Inflammatory macrophage (primary cell): ENCODE measurements around the gene PPP1R18.
"Not testable (repeated sequence)": the region's sequence is repeated elsewhere in the genome, so short reads cannot be mapped to it uniquely, and the experiment has no call there.

Experiments used
- DNase-seq, 2 donors: peaks; one replicate each; pipeline ENCODE4 v3.0.0-alpha.2; 2020 to 2022

Gene PPP1R18

GRCh38 chr6:30719791-30720737 is 33.6 kb upstream of the PPP1R18 start, which contains the start of gene TUBB:
TUBB (plus strand) TSS chr6:30720352; CDS start chr6:30720507, 155 bp downstream.
- peak; percentile 98 for DNase-seq

DNA sequence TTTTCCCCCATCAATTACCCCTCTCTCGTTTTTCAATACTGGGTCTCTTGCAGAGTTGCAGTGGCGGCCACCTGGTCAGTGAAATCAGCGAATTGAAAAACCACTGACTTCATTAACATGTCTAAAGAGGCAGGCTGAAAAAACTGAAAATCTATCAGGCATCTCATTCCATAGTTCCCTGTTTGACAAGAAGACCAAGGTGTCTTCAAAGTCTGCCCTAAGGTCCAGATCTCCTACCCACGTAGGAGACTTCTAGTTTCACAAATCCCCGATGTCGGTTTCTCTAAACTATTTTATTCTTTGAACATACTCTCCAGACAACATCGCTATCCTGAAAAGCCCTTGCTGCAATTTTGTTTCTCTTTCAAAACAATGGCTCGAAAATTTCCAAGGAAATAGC is 32.9 kb upstream of the PPP1R18 start:
- DNase-seq: no peak

DNA sequence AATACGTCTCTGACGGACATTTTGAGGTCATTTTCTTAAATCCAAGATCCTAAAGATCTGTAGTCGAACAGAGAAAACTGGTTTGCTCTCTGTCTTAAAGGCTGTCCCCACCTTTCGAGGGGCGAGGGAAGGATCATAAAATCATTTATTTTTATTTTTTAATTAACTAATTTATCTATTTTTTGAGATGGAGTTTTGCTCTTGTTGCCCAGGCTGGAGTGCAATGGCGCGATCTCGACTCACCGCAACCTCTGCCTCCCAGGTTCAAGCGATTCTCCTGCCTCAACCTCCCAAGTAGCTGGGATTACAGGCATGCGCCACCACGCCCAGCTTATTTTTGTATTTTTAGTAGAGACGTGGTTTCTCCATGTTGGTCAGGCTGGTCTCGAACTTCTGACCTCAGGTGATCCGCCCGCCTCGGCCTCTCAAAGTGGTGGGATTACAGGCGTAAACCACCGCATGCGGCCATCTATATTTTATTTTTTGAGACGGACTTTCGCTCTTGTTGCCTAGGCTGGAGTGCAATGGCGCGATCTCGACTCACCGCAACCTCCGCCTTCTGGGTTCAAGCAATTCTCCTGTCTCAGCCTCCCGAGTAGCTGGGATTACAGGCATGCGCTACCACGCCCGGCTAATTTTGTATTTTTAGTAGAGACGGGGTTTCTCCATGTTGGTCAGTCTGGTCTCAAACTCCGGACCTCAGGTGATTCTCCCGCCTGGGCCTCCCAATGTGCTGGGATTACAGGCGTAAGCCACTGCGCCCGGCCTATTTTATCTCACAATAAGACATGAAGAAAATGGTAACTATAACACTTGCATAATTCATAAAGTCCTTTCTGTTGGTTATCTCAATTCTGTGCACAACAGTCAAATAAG is 31.6 kb upstream of the PPP1R18 start:
- DNase-seq: not testable (repeated sequence)

DNA sequence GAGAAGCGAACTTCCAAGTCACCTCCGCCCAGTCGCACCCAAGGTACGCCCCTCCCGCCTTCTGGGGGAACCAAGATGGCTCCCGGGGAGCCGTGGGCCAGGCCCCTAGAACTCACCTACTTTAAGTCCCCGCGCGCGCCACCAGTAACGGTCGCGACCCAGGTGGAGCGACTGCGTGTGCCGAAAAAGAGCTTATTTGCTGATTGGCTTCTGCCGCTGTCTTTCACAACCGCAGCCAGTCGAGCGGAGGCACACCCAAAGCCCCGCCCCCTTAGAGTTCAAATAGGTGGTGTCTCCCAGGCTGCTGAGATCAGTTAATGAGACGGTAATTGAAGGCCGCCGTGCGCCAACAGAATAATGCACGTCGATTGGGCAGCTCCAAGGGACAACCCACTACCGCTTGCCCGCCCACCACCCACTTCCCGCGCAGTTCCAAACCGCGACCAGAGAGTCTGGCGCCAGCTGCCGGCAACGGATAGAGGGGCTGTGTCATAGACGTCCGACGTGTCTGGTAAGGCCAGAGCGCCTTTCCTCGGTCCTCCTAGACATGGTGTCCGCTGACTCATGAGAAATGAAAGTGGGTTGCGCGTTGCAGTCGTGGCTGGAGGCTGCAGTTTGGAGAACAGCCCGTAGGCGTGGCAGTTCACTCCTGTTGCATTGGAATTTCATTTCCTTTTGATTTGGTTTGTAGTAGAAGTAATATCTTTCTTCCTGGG is 30.8 kb upstream of the PPP1R18 start, which contains the start of gene MDC1:
MDC1 (minus strand) TSS at position 153 of the 716 bp plus-strand sequence. CDS start 2,106 bp downstream, outside the sequence.
- peak; percentile 100 for DNase-seq

DNA sequence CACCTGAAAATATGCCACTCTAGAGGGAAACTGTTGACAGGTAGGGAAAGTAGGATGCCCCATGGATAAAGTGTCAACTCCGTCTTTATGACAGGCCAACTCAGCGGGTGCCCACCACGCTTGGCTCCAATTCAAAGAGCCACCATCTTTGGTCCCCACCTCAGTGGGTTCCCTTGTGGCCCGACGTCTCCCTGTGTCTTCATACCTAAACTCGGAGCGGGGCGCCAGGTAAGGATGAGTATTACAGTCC is 30.4 kb upstream of the PPP1R18 start:
- no peak for DNase-seq

DNA sequence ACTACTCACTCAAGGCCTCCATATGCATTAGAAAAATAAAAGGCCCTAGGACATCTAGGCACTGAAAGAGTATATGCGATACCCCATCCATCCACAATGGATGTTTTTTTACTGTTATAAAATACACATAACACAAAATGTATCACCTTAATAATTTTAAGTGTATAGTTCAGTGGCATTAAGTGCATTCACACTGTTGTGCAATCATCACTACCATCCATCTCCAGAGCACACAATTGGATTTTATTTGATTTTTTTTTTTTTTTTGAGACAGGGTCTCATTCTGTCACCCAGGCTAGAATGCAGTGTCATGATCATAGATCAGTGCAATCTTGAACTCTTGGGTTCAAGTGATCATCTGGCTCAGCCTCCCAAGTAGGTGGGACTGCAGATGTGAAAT is 27.8 kb upstream of the PPP1R18 start:
- DNase-seq: no peak

- DNase-seq: no peak
Observed at GRCh38 chr6:30712441-30712945, 26.0 kb upstream of the PPP1R18 start.

DNA sequence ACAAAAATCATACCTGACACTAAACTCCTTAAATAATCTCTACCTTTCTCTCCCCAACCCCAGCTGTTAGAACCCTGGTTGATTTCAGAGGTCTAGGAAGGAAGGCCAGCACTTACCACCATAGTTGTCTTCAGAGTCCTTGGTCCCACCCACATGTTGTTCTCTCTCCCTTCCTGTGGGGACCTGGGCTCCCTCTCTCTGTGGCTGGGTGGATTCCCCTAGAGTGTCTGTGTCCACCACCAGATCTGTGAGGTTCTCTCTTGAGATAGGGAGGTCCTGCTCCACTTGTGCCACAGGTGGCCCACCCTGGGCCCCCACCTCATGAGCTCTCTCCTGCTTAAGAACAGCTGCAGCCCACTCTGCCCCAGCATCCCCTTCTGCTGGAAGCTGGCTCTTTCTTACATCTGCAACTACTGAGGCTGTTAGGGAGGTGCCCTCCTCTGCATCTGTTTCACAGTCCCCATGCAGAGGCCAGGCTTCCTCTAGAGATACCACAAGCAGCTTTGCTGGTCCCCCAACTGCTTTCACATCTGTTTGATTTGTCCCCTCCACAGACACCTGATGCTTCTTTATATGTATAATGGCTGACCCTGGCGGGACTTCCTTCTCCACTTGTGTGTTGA is 25.4 kb upstream of the PPP1R18 start:
- DNase-seq: no peak

GRCh38 chr6:30709101-30709868 is 22.8 kb upstream of the PPP1R18 start:
- DNase-seq: no peak

DNA sequence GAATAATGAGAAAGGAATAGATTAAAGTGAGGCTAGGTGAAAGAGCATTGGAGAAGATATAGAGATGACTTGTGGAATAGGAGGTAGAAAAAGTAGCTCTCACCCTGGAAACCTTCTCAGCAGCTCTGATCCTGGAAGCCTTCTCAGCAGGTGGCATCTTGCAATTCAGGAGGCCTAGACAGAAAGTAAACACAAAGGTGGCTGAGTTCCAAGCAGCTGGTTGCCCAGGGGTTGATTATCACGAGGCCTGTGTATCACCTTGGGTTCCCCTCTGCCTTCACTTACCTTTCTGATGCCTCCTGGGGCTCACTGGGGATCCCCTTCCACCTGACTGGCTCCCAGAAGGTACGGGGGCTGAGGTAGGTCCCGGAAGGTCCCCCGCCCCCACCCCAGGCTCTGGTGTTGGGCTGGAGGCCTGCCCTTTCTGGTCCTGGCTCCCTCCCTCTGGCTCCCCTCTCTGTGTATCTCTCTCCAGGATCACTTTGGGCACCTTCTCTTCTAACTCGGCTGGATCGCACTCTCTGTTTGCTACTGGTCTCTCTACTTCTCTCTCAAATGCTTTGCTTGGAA is 20.9 kb upstream of the PPP1R18 start:
- no peak for DNase-seq

DNA sequence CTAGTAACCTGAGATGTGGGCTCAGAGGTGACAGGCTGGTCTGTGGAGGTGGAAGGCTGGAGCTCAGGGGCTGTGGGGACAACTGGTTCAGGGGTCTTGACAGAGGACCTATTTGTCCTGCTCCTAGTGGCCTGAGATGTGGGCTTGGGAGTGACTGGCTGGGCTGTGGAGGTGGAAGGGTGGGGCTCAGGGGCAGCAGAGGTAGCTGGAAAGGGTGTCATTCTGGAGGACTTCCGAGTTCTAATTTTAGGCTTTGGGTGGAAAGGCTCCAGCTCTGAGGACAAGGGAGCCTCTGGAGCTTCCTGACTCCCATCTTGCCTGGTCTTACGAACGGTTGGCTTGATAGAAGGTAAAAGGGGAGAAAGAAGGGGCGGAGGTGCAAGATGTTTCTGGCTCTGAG is 19.2 kb upstream of the PPP1R18 start:
- DNase-seq: no peak

GRCh38 chr6:30703821-30704220 is 17.4 kb upstream of the PPP1R18 start:
- peak; percentile 40 to 44 for DNase-seq

DNA sequence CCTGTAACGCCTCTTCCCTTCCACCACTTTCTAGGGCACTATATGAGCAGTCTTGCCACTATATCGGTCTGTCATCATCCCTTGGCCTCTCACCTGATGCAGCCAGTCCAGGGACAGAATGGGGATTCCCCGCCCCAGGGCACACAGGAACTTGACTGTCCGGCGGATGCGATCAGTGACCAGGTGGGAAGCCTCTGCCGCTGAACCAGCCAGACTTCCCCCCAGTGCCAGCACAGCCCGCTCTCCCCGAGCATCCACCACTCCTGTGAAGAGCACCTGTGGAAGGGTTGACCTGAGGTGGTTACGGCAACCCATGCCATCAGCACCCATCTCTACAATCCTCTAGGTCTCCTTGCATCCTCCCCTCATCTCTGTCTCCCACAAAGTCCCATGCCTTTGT is 16.6 kb upstream of the PPP1R18 start:
- DNase-seq: no peak

- peak; percentile 65 to 80 for DNase-seq
Observed at GRCh38 chr6:30700340-30700739, 13.9 kb upstream of the PPP1R18 start.

- DNase-seq: no peak
Observed at GRCh38 chr6:30696432-30696831, 10.0 kb upstream of the PPP1R18 start.

DNA sequence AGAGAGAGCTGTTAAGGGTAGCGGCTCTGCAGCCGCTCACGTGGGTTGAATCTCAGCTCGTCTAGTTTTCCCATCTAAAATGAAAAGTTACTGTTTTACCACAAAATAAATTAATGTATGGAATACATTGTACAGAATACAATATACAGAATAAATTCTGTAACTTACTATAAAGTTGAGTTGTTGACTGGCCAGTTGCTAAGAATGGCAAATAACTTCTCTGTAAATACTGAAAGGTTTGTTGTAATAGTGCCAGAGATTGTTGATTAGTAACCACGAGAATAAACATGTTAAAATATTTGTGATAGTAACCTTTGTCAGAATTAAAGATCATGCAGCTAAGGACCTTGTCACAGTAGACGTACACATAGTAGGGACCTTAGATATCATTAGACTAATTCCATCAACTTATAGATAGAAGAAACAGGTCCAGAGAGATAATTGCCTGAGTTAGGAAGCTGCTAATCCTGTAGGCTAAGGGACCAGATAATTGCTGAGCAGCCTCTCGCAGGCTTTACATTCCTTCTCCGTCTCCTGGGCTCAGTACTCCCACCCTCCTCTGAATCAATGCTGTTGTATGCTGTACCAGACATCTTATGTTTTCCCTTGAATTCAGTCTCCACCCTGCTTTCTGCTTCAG is 4.9 kb upstream of the PPP1R18 start:
- DNase-seq: no peak

- peak; percentile 78 to 88 for DNase-seq
Observed at GRCh38 chr6:30690403-30691207, 4.2 kb upstream of the PPP1R18 start, which contains the start of gene NRM. NRM (minus strand) TSS chr6:30690984; CDS start chr6:30690974, 10 bp downstream.

GRCh38 chr6:30689985-30690384 is 3.5 kb upstream of the PPP1R18 start:
- DNase-seq: no peak
